Stimulated activated CD8-positive, alpha-beta memory T cell treated with anti-CD3 and anti-CD28 coated beads, Interleukin-15, amount 100 ng/mL, for 24 hours (primary cell): ENCODE data around the gene GSDME.
"Not testable (repeated sequence)": the region's sequence is repeated elsewhere in the genome, so short reads cannot be mapped to it uniquely, and the experiment has no call there.

Experiments
- DNase-seq: peaks from one replicate; pipeline ENCODE4 v3.0.0-alpha.2; 2020; ENCODE audit warnings: low read depth

Gene GSDME

GRCh38 chr7:24741679-24742505, 15.4 kb downstream of the GSDME start:
- no peak for DNase-seq

GRCh38 chr7:24740871-24741270, 16.4 kb downstream of the GSDME start:
- no peak for DNase-seq

GRCh38 chr7:24739306-24739705, 18.0 kb downstream of the GSDME start:
- no peak for DNase-seq

- DNase-seq = no peak
These were observed 18.7 kb downstream of the GSDME start for GRCh38 chr7:24738577-24738976.

- no peak for DNase-seq
These were observed 20.0 kb downstream of the GSDME start for GRCh38 chr7:24737281-24737680.

GRCh38 chr7:24735594-24735993, 21.7 kb downstream of the GSDME start:
- DNase-seq = not testable (repeated sequence)

GRCh38 chr7:24734306-24734705, 23.0 kb downstream of the GSDME start:
- DNase-seq = no peak

- DNase-seq = no peak
These were observed 23.7 kb downstream of the GSDME start for GRCh38 chr7:24733414-24734060.

GRCh38 chr7:24732646-24733413, 24.4 kb downstream of the GSDME start:
- no peak for DNase-seq

GRCh38 chr7:24731313-24731712, 26.0 kb downstream of the GSDME start:
- no peak for DNase-seq

- DNase-seq = no peak
These were observed 27.3 kb downstream of the GSDME start for GRCh38 chr7:24730018-24730369.

GRCh38 chr7:24729365-24730017, 27.8 kb downstream of the GSDME start:
- DNase-seq = no peak

GRCh38 chr7:24728503-24729364, 28.5 kb downstream of the GSDME start:
- DNase-seq = no peak

GRCh38 chr7:24728121-24728500, 29.2 kb downstream of the GSDME start:
- DNase-seq = no peak

- DNase-seq = no peak
These were observed 29.8 kb downstream of the GSDME start for GRCh38 chr7:24727154-24728120.

- DNase-seq = no peak
These were observed 31.6 kb downstream of the GSDME start for GRCh38 chr7:24725554-24726241.

- DNase-seq = no peak
These were observed 32.6 kb downstream of the GSDME start for GRCh38 chr7:24724451-24725190.

- DNase-seq = no peak
These were observed 34.1 kb downstream of the GSDME start for GRCh38 chr7:24723178-24723530.
